Measurements from ENCODE around the gene BSG. TPM values are rescaled to one million over a fixed set of nuclear protein-coding genes. Genes with fewer than 3 reads are reported as not detected.

Gene BSG
- total and polyA plus RNA-seq, 11 donors, result 727 to 2,989 (median 1,462) TPM

DNA sequence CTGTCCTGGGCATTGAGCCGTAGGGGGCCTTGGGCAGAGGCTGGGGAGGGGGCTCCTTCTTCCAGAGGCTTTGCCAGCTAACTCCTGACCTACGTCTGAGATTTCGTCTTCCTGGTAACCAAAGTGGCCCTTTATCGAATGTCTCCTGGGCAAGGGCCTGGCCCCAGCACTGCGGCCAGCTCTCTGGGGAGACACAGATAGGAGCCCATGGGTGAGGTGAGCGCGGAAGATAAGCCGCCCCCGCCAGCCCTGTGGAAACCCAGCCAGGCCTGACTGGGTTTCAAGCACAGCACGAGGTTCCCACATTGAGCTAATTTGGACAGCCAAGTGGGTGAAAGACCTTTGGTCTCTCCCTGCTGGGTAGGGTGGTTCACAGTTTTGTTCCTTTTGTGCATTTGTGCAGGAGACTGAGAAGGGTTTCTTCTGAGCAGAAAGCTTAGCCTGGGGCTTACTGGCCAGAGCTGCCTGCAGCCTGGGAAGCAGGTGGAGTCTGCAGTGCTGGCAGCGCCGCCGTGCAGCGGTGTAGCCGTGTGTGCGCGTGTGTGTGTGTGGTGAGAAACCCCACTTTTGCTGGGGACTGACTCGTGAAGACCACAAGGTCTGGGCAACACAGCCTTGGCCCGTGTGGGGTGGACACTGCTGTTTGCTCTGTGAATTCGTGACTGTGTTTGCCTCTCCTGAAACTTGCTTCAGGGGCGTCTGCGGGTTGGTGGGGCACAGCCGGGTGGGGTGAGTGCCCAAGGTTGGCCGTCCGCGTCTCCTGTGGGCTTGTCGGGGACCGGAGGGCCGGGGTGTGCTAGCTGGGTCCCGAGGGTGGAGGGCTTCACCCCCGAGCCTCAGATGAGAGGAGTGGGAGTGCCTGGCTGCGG is 2.5 kb downstream of the BSG start:
- TF ChIP-seq, protein P1, sequence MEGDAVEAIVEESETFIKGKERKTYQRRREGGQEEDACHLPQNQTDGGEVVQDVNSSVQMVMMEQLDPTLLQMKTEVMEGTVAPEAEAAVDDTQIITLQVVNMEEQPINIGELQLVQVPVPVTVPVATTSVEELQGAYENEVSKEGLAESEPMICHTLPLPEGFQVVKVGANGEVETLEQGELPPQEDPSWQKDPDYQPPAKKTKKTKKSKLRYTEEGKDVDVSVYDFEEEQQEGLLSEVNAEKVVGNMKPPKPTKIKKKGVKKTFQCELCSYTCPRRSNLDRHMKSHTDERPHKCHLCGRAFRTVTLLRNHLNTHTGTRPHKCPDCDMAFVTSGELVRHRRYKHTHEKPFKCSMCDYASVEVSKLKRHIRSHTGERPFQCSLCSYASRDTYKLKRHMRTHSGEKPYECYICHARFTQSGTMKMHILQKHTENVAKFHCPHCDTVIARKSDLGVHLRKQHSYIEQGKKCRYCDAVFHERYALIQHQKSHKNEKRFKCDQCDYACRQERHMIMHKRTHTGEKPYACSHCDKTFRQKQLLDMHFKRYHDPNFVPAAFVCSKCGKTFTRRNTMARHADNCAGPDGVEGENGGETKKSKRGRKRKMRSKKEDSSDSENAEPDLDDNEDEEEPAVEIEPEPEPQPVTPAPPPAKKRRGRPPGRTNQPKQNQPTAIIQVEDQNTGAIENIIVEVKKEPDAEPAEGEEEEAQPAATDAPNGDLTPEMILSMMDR (IDR thresholded peaks at IDR 0.05), result no peak
- peak in 1 of 2 donors; percentile 42 for TF ChIP-seq POLR2A (IDR thresholded peaks at IDR 0.05)
- peak overlapping the region; percentile 85 to 99 (median 96) for H3K27ac ChIP-seq
- ATAC-seq (peak; percentile 49 to 73 (median 63)), DNase-seq (peak; percentile 74 to 82 (median 78))
- no peaks in the 10 kb centered on the region for H3K27me3 ChIP-seq
- H3K9me3 ChIP-seq, result no peaks in the 10 kb centered on the region
- WGBS, 4 donors, result 28 to 44% (median 35%) methylated on average over 18 to 32 of the region's 32 CpGs
- intact Hi-C loops (cut with DNase I), result loop anchor here in 4 of 10 donors (5.0 kb wide), 1 partner anchor 43 kb away; the partner anchor contains the start of gene CDC34 (in 4 of the 4)
- peaks cover 0 to 30% (median 5%) of the 10 kb centered on the region in 9 donors for H3K36me3 ChIP-seq
- peaks cover 3 to 78% (median 56%) of the 10 kb centered on the region in 12 donors for H3K4me1 ChIP-seq
- peak overlapping the region; percentile 37 to 100 (median 98) for H3K4me3 ChIP-seq

DNA sequence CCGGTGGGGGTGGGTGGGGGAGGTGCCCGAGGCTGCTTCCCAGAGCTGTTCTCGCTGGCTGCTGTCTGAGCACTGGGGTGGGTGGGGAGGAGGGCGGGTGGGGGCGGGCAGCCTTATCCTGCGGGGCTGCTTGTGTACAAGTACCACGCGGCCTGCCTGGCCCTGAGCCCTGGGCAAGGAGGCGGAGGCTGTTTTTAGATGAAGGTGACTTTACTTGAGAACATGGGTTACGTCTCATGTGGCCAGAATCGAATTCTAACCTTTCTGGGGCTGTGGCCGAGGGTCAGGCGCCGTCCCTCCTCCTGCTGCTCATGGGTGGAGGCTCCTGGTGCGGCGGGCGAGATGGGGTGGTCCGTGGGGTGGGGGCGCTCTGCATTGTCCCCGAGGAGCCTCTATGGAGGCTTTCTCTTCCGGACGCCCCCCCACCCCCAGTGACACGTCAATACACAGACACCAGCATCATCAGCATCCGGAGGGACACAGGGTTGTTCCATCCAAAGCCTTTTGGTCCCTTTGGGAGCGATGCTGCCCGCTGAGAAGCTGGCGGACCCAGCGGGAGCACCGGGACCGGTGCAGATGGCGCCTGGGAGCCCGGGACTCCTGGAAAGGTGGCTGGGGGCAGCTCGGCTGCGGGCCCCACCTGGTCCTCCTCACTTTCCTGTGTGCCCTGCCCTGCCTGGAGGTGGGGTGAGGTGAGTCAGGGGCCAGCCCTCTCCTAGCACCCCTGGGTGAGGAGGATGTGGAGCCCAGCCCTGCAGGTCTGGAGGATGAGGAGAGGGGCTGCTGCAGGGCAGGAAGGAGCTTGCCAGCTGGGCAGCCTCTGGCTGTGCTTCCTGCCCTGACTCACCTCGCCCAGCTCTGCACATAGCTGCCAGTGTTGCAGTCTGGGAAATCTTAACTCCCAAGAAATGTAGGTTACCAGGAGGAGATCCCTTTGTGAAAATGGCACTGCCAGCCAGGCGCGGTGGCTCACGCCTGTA is 3.4 kb downstream of the BSG start:
- TF ChIP-seq, protein P1 (IDR thresholded peaks at IDR 0.05), result no peak
- peak in 1 of 2 donors; percentile 29 for TF ChIP-seq POLR2A (IDR thresholded peaks at IDR 0.05)
- H3K27ac ChIP-seq, result peak overlapping the region; percentile 31 to 99 (median 96)
- no peaks in the 10 kb centered on the region for H3K9me3 ChIP-seq
- peak; percentile 47 to 69 (median 56) for ATAC-seq
- DNase-seq, result peak; percentile 78 to 92 (median 82)
- H3K36me3 ChIP-seq, result peaks cover 0 to 40% (median 12%) of the 10 kb centered on the region in 9 donors
- intact Hi-C loops (cut with DNase I), result no loop called here
- peak overlapping the region; percentile 9 to 99 (median 94) for H3K4me3 ChIP-seq
- H3K4me1 ChIP-seq, result peaks cover 3 to 84% (median 55%) of the 10 kb centered on the region in 12 donors
- WGBS, 4 donors, result 34 to 58% (median 42%) methylated on average over 26 to 38 of the region's 38 CpGs
- H3K27me3 ChIP-seq, result no peaks in the 10 kb centered on the region

DNA sequence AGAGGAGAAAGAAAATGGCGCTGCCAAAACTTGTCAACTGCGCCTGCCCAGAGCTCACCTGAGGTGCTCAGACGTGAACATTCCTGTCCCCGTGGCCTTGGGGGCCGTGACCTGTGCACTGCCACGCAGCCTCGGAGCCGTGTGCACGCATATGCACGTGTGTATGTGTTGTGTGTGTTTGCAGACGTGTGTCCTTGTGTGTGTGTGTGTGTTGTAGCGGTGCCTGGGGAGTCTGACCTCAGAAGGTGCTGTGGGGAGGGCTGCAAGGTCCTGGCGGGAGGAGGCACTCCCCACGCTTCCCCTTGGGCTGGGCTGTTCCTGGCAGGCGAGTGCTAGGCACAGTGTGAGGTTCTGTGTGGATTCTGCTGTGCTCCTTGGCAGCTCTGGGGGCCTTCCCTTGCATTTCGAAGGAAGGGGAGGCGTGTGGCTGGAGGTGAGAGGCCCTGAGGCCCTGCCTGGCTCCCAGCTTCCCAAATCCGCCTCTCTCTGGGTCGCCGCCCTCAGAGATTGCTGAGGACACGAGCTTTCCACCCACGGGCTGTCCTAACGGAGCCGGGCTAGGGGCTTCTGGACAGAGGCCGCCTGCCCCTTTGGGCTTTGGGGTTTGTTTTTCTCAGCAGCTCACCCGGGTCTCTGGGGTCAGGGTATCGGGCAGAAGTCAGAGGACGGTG is 4.5 kb downstream of the BSG start:
- Histone ChIP-seq H3K36me3 (peaks cover 0 to 49% (median 21%) of the 10 kb centered on the region in 9 donors), H3K27ac (peak overlapping the region; percentile 31 to 99 (median 96)), H3K4me1 (peaks cover 3 to 82% (median 51%) of the 10 kb centered on the region in 12 donors), H3K4me3 (peak overlapping the region in 10 of 12 donors; percentile 26 to 99 (median 94)), H3K9me3 (no peaks in the 10 kb centered on the region), H3K27me3 (no peaks in the 10 kb centered on the region)
- 51 to 63% (median 56%) methylated on average over 19 to 28 of the region's 28 CpGs for WGBS, 4 donors
- TF ChIP-seq, protein P1 (IDR thresholded peaks at IDR 0.05), result no peak
- TF ChIP-seq POLR2A (IDR thresholded peaks at IDR 0.05), result no peak
- no peak for ATAC-seq
- DNase-seq, result peak in 1 of 5 donors; percentile 50
- intact Hi-C loops (cut with DNase I), result no loop called here

Measured in heart left ventricle (tissue), 16 donors.